ENCODE data around the gene NTN3. TPM values are rescaled to one million over a fixed set of nuclear protein-coding genes. Genes with fewer than 3 reads are reported as not detected.
"Not testable (repeated sequence)": the region's sequence is repeated elsewhere in the genome, so short reads cannot be mapped to it uniquely, and the experiment has no call there.

Gene NTN3
- total RNA-seq, 1 experiment from 2014 or later, result 0.44 TPM

DNA sequence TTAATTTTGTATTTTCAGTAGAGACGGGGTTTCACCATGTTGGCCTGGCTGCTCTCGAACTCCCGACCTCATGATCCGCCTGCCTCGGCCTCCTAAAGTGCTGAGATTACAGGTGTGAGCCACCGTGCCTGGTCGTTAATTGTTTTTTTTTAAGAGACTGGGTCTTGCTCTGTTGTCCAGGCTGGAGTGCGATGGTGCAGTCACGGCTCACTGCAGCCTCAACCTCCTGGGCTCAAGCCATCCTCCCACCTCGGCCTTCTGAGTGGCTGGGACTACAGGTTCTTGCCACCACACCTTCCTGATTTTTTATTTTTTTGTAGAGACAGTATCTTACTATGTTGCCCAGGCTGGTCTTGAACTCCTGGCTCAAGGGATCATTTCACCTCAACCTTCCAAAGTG is 8.9 kb downstream of the NTN3 start:
- not testable (repeated sequence) for DNase-seq (ENCODE audit: low read depth)

GRCh38 chr16:2480948-2481347 is 9.9 kb downstream of the NTN3 start:
- no peak for DNase-seq (ENCODE audit: low read depth)

- no peak for DNase-seq (ENCODE audit: low read depth)
Observed at GRCh38 chr16:2481676-2482075, 10.6 kb downstream of the NTN3 start.

DNA sequence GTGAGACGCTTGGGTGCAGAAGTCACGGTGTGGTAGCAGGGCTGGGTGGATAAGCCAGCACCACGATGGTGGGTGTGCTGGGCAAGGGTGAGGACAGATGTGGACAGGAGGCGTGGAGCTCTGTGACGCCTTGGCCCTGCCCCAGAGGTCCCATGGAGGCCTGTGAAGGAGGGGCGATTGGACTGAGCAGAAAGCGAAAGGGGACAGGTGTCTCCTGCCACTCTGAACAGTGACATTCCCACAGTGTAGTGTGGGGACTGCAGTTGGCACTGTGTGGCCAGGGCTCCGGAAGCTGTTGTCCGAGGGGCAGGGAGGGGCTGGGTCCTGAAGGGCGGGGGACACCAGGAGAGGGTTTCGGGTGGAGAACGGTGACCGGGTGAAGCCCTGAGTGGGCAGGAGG is 11.2 kb downstream of the NTN3 start:
- no peak for DNase-seq (ENCODE audit: low read depth)

DNA sequence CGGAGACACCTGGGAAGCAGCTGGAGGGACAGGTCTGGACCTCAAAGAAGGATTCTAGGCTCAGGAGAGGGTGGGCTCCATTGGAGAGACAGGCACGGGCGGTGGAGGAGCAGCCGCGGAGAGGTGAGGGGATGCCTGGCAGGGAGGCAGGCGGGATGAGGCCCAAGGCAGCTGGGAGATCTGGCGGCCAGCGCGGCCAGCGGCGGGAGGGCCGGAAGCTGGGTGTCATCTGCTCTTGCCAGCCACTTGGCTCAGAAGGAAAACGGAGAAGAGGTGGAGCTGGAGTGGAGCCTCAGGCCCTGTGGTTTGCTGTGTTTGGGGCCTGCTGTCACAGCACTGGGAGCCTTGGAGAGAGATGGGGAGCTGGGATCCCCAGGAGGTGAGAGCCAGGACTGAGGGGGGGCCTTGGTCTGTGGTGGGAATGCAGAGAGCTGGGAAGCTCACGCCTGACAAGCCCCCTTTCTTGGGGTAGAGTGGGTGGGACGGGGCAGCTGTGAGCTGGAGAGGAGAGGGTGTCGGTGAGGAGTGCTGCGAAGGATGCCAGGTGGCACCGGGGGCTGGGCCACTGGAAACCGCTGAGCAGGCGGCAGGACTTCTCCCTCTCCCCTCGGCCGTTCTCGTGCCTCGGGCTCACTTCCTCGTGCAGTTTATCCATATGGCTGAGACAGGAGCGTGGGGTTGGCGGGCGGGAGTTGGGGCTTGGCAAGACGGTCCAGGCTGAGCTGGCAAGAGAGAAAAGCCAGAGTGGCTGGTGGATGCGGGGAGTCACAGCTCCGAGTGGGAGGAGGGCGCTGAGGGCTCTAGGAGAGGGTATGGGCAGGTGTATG is 11.8 kb downstream of the NTN3 start:
- DNase-seq (ENCODE audit: low read depth), result peak; percentile 34

DNA sequence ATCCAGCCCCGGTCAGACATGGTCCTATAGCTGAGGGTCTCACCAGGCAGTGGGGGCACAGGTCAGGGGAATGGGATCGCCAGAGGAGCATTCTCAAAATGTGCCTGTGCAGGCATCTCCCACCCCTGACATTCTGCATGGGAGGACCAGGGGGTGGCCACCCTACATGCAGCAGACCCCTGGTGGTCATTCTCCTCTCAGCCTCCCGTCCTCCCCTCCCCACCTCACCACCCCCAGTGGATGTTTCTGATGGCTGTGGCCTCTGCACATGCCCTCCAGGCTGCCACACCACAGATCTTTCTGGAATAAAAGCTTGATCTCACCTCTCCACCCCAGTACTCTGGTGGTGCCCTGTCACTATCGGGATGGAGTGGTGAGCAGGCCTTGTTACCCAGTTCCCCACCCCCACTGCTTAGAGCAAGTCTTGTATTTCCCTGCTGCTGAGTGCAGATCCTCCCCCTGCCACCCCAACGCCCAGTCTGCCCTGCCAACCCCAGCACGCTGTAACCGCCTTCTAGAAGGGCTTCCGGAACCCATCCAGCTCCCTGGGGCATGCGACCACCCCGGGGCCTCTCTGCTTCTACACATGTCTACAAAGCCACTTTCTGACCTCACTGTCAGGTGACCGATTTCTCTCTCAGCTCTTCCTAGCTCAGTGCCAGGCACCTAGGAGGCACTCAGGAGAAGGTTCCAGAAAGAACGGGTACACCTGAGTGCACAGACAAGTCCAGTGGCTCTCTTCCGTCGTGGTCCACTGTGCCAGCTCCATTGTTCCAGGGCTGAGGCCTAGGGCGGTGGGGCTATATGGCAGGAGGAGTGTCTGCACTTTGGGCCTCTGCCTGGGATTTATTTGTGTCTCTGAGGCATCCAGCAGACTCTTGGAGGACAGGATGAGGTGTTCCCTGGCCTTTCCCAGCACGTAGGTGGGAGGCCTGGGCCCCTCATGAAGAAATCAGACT is 13.1 kb downstream of the NTN3 start:
- DNase-seq (ENCODE audit: low read depth), result no peak

DNA sequence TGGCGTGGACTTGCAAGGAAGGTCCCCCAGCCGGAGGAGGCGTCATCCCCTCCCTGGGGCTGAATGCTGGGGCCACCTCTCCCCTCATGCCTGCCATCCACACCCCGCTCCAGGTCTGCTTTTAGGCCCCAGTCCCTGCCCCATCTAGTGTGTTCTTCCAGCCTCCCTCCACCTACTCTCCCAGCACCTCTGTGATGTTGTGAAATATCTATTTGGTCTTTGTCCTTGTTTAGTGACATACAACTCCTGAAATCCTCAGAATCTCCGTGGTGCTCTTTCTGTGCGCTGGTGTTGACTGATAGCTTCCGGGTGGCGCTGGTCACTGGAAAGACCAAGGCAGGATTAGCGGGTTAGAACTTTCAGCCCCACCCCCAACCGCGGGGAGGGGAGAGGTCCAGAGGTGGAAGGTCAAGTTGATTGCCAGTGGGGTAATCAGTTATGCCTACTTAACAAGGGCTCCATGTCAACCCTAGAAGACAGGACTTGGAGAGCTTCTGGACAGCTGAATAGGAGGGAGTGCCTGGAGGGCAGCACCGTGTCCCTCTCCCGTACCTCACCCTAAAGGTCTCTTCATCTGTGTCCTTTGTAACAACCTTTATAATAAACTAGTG is 13.9 kb downstream of the NTN3 start:
- DNase-seq (ENCODE audit: low read depth), result no peak

- DNase-seq (ENCODE audit: low read depth), result no peak
Observed at GRCh38 chr16:2485811-2486507, 14.9 kb downstream of the NTN3 start.

DNA sequence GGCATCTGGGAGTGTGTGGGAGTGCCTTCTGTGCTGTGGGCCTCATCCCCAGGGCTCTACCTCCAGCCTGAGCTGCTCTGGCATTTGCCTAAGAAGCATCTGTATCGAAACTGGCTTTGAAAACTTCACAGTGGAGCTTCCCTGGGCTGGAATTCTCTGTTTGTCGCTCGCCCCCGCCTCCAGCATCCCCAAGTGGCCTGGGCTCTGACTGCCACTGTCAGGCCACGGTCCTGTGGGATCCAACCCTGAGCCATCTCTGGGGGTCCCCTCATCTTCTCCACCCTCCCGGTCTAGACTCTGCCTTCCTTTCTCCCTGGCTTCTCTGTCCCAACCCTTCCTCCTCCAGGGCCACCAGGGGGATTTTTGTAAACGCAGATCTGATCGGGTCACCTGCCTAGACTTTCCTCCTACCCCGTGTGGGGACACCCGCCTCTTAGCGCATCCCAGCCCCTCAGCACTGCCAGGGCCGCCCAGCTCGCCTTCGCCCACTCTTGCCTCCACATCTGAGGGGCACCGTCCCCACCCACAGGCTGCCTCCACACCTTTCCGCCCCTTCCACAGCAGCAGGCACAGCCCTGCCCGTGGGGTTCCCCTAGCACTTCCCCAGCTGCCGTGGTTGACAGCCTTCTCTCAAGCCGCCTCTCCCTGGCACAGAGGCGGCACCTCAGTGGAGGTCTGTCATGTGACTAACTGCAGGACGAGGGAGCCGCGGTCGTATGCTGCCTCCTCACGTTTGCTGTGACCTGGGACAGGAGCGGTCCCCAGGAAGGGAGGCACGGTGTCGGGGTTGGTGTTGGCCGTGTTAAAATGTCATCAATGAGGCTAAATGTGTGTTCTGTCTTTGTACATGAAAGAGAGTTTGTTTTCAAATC is 15.8 kb downstream of the NTN3 start:
- DNase-seq (ENCODE audit: low read depth), result no peak

DNA sequence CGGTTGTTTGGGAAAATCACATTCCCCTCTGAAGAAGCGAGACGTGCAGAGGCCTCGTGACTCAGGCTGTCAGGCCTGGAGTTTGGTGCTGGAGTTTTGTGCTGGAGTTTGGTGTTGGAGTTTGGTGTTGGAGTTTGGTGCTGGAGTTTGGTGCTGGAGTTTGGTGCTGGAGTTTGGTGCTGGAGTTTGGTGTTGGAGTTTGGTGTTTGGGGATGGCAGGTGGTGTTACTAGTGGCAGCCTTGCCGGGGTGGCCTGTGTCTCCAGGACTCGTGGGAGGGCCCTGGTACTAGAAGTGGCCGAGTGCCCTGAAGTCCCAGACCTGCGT is 16.4 kb downstream of the NTN3 start:
- DNase-seq (ENCODE audit: low read depth), result no peak

GRCh38 chr16:2487903-2488531 is 16.9 kb downstream of the NTN3 start:
- no peak for DNase-seq (ENCODE audit: low read depth)

DNA sequence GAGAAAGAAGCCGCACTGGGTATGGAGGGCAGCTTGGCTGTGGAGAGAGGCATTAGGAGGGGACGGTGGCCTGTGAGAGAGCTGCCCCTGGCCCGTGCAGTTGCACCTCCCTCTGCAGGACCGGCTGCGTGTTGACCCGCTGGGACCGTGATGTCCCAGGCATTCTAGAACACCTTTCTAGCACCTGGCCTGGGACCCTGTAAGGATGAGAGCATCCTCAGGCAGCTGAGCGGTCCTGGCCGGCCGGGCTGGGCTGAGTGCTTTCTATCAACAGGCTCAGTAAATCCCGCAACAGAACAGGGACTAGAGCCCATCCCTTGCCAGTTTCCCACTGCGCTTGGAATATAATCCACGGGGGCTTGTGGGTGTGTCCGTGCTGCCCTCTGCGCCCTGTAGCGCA is 18.5 kb downstream of the NTN3 start:
- DNase-seq (ENCODE audit: low read depth), result no peak

DNA sequence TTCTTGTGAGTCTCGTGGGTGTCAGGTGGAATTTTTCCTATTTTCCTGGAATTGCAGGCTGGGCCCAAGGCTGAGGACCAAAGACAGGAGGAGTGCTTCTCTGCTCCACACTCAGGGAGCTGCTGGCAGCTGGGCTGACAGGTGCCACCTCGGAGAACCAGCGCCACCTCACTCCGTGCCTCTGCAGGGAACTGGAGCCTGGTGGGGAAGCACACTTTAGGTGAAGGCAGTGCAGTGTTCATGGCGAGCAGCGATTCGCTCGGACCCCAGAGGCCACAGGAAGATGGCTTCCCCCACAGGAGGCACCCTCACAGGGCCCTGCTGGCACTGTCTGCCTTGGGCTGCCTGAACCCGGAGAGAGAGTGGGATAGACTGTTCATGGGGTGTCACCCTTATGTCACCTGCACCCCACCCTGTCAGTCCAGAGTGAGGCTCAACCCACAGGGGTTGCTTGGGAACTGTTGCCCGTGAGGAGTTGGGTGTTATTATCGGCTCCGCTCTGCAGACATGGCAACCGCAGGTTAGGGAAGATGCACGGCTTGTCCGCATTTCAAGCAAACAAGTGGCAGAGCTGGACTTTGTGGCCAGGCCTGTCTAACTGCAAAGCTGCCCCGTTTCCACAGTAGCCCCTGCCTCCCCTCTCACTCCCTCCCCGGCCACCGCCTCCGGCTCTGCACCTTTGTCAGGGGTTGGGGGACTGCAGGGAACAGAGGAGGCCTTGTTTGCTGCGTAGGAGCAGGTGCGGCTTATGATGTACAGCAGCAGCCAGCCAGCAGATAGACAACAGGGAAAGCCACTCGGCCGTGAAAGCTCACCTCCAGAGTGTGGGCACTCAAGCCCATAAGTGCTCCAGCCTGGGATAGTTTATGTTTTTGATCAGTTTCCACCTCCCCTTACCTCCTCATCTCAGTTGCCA is 19.4 kb downstream of the NTN3 start:
- no peak for DNase-seq (ENCODE audit: low read depth)

DNA sequence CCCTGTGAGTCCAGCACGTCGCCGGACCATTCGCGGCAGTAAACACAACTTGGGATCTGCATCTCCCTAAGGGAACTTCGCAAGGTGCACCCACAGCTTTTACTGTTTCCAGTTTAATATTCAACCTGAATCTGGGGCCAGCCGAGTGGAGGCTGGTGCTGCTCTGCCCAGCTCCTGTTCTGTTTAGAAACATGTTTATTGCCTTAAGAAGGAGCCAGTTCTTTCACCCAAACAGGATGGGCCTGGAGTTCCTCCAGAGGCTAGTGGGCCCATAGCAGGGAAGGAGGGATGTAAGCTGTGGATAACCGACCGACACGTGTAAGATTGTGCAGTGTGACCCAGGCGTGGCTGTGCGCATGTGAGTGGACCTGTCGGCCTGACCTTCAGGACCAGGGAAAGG is 21.2 kb downstream of the NTN3 start:
- no peak for DNase-seq (ENCODE audit: low read depth)

- no peak for DNase-seq (ENCODE audit: low read depth)
Observed at GRCh38 chr16:2493605-2494004, 22.5 kb downstream of the NTN3 start.

DNA sequence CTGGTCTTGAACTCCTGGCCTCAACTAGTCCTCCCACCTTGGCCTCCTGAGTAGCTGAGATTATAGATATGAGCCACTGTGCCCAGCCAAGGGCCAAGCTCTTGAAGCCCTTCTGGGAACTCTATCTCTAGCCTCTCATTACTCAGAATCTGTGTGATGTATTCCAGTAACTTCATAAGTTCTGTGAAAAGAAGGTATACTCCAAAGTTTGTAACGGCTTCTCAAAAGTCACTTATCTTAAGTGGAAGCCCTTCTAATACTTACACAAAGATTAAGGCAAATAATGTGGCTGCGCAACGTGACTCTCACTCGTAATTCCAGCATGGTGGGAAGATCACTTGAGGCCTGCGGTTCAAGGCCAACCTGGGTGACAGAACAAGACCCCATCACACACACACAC is 23.5 kb downstream of the NTN3 start:
- DNase-seq (ENCODE audit: low read depth), result no peak

DNA sequence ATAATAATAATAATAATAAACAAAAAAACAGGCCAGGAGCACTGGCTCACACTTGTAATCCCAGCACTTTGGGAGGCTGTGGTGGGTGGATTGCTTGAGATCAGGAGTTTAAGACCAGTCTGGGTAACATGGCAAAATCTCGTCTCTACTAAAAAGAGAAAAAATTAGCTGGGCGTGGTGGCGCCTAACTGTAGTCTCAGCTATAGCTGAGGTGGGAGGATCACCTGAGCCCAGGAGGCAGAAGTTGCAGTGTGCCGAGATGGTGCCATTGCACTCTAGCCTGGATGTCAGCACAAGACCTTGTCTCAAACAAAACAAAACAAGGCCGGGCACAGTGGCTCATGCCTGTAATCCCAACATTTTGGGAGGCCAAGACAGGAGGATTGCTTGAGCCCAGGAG is 23.9 kb downstream of the NTN3 start:
- DNase-seq (ENCODE audit: low read depth), result no peak

GRCh38 chr16:2496223-2497115 is 25.4 kb downstream of the NTN3 start:
- no peak for DNase-seq (ENCODE audit: low read depth)

Measured in M059J (cell line).